ENCODE measurements around the gene RAB11FIP3.
"Not testable (repeated sequence)": the region's sequence is repeated elsewhere in the genome, so short reads cannot be mapped to it uniquely, and the experiment has no call there.

Gene RAB11FIP3

GRCh38 chr16:391885-392335, 33.5 kb upstream of the RAB11FIP3 start:
- peak; percentile 74 for DNase-seq

- no peak for DNase-seq
These were observed 32.9 kb upstream of the RAB11FIP3 start for GRCh38 chr16:392450-393030.

DNA sequence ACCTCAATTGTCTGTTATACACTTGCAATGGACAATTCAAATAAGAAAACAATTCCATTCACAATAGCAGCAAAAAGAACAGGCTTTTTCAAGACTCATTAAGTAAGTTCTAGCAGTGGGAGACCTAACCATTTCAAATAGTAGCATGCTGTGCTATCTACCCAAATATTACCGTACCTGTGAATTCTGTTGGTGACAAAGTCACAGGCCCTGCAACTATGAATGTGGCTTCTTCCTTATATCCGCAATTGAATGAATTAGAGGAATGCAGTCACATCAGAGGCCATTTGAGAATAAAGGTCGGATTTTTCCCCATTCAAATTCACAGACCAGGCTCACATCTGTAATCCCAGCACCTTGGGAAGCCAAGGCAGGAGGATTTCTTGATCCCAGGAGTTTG, 29.2 kb upstream of the RAB11FIP3 start:
- no peak for DNase-seq

DNA sequence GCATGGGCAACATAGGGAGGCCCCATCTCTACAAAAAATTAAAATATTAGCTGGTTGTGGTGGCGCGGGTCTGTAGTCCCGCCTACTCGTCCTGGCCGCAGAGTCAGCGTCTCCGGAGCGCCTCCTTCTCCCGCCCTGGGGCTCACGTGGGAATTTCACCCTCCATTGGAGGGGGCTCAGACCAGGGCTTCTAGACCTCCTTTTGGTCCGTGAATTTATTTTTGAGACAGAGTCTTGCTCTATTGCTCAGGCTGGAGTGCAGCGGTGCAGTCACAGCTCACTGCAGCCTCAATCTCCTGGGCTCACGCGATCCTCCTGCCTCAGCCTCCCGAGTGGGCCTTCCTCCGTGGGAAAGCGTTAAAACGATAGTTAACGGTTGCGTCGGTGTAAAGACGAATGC, 28.8 kb upstream of the RAB11FIP3 start:
- peak; percentile 57 for DNase-seq

DNA sequence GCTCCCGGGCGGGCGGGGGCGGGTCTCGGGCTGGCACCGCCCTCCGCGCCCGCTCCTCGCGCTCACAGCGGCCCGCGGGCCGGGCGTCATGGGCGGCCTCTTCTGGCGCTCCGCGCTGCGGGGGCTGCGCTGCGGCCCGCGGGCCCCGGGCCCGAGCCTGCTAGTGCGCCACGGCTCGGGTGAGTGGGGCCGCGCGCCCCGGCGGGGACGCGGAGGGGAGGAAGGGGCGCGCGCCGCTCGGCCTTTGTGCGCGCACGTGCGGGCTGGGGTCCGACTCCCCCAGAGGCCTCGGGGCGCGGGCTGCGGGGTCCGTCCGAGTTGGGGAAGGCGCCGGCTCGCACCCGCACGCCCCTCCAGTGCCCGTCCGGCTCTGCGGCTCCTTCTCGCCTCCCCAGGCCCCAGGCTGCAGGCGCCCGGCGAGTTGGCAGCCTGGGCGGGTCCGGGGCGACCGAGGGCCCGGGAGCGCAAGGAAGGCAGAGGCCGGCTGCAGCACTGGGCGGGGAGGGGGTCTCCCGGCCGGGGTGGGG, 28.3 kb upstream of the RAB11FIP3 start, which contains the start of gene NME4:
Gene NME4, plus strand, starts transcription at position 65 of the 527 bp plus-strand sequence. Its CDS starts 24 bp downstream, at position 89.
- peak; percentile 46 for DNase-seq

DNA sequence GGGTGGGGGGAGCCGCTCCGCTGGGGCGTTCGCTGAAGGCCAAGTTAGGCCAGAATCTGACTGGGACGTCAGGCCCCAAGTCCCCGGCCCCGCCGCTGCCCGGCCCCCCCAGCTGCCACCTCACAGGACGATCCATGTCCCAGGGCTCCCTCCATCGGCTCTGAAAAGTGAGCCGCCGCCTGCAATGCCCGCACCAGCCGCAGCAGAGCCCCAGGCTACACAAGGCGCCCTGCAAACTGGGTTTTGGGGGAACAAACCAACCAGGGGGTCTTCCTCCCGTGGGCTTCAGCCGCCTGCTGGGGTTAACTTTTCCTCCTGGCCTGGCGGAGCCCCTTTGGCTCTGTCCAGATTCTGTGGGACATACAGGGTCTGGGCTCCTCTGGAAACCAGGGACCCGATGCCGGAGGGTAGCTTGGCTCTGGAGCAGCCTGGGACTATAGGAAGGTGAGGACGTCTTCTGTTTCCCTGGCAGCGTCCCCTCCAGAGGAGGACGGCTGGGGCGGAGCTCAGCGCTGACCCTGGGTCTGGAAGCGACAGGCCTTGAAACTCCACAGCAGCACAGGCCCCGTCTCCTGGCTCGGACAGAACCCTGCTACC, 27.6 kb upstream of the RAB11FIP3 start:
- peak; percentile 83 for DNase-seq

- DNase-seq = no peak
These were observed 26.7 kb upstream of the RAB11FIP3 start for GRCh38 chr16:398561-399339.

GRCh38 chr16:399340-400019, 26.0 kb upstream of the RAB11FIP3 start:
- DNase-seq = no peak

- DNase-seq = no peak
These were observed 25.3 kb upstream of the RAB11FIP3 start for GRCh38 chr16:400061-400591.

DNA sequence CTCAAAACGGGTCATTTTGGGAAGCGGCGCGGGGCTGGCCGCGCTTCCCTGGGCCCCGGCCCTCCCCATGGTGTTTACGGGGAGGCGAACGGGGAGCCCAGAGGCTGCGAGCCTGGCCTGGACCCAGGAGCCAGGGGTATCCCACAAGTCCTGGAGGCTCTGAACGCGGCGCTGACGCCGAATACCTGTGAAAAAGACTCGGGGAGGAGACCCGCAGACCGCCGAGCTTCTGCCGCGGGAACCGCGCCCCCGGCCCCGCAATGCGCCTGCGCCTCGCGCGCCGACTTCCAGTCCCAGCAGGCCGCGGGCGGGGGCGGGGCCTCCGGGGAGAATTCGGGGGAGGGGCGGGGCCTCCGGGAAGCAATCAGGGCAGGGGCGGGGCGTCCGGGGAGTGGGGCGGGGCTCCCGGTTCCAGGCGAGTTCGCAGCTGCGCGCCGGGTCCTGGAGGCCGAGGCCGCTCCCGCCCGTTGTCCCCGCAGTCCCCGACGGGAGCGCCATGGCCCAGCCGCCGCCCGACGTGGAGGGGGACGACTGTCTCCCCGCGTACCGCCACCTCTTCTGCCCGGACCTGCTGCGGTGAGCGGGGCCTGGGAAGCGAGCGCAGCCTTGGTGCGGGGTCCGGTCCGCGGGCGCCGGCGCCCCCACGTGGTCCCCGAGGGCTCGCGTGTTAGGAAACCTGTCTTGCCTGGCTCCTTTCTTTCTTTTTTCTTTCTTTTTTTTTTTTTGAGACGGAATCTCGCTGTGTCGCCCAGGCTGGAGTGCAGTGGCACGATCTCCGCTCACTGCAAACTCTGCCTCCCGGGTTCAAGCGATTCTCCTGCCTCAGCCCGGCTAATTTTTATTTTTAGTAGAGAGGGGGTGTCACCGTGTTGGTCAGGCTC, 23.7 kb upstream of the RAB11FIP3 start, which contains the start of gene DECR2:
Gene DECR2, plus strand, starts transcription at position 418 of the 881 bp plus-strand sequence. Its CDS starts 79 bp downstream, at position 497.
- DNase-seq = peak; percentile 92

DNA sequence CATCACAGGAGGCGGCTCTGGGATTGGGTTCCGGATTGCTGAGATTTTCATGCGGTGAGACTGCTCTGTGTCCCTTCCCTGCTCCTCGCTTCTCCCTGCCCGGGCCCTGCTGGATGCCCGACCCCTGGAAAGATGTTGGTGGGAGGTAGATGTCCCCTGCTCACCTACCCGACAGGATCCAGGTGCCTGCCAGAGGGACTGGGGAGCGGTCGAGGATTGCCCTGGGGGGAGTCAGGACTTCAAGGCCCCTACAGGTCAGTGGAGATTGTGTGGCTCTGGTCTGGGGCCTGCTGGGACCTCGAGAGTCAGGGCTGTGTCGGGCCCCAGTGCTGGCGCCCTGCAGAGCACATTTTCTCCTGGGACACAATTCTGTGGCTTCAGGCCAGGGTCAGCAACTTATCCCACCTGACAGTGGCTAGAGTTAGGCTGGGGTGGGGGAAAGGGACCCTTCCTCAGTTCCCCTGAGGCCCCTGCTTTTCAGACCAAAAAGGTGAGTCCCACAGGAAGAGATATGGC, 20.4 kb upstream of the RAB11FIP3 start:
- no peak for DNase-seq

GRCh38 chr16:405548-406506, 19.6 kb upstream of the RAB11FIP3 start:
- no peak for DNase-seq

DNA sequence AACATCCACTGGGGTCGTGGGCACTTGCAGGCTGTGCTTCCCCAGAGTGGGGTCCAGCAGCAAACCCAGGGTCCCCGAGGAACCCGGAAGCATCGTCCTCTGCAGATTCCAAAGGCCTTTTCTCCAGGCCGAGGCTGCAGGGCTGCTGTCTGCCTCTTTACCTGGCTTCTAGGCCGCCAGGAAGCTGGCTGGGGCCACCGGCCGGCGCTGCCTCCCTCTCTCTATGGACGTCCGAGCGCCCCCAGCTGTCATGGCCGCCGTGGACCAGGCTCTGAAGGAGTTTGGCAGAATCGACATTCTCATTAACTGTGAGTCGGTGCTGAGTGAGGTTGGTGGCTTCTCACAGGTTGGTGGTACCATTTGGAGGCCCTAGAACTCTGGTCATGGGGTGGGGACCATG, 18.2 kb upstream of the RAB11FIP3 start:
- DNase-seq = no peak

DNA sequence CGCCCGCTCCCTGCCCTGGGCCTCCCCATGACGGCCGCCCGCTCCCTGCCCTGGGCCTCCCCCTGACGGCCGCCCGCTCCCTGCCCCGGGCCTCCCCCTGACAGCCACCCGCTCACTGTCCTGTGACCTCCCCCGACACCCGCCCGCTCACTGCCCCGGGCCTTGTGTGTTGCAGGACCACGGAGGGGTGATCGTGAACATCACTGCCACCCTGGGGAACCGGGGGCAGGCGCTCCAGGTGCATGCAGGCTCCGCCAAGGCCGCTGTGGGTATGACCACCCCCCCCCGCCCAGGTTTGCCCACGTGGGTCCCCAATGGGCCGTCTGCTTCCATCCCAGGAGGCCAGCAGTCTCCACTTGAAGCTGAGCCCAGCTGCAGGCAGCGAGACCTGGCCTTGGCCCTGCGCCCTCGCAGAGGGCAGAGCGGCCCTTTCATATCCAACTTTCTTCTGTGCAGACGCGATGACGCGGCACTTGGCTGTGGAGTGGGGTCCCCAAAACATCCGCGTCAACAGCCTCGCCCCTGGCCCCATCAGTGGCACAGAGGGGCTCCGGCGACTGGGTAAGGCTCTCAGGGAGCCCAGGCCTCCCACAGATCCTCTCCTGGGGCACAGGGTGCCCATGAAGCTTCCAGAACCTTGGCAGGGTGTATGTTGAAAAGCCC, 14.8 kb upstream of the RAB11FIP3 start:
- no peak for DNase-seq

GRCh38 chr16:411576-412265, 13.7 kb upstream of the RAB11FIP3 start:
- no peak for DNase-seq

GRCh38 chr16:414395-415169, 10.9 kb upstream of the RAB11FIP3 start:
- DNase-seq = no peak

- not testable (repeated sequence) for DNase-seq
These were observed 10.3 kb upstream of the RAB11FIP3 start for GRCh38 chr16:415170-415498.

GRCh38 chr16:422179-422578, 3.3 kb upstream of the RAB11FIP3 start:
- DNase-seq = not testable (repeated sequence)

All from fibroblast of skin of scalp (primary cell).